Measurements from ENCODE around the gene CAND2. TPM values are rescaled to one million over a fixed set of nuclear protein-coding genes. Genes with fewer than 3 reads are reported as not detected.

Gene CAND2
- total RNA-seq, 1 donor from 2014 or later: 76.2 TPM

DNA sequence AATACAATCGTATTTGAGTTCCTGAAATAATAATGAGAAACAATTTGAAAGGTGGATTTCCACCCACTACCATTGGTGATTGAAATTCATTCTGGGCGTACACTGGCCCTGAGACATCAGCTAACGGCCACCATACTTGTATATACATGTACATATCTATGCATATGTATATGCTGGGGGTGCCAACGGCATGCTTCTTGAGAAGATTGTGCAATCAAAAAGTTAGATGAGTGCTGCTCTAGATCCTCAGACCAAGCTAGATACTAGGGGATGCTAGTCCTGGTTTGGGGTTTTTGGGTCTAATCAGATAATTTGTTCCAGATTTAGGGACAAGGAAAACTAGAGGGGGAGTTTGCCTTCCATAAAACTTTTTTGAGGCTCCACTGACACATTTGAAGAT lies 40.3 kb upstream of the CAND2 start:
- TF ChIP-seq, protein P1, sequence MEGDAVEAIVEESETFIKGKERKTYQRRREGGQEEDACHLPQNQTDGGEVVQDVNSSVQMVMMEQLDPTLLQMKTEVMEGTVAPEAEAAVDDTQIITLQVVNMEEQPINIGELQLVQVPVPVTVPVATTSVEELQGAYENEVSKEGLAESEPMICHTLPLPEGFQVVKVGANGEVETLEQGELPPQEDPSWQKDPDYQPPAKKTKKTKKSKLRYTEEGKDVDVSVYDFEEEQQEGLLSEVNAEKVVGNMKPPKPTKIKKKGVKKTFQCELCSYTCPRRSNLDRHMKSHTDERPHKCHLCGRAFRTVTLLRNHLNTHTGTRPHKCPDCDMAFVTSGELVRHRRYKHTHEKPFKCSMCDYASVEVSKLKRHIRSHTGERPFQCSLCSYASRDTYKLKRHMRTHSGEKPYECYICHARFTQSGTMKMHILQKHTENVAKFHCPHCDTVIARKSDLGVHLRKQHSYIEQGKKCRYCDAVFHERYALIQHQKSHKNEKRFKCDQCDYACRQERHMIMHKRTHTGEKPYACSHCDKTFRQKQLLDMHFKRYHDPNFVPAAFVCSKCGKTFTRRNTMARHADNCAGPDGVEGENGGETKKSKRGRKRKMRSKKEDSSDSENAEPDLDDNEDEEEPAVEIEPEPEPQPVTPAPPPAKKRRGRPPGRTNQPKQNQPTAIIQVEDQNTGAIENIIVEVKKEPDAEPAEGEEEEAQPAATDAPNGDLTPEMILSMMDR (IDR thresholded peaks at IDR 0.05; ENCODE audit: borderline replicate concordance): no peak
- intact Hi-C loops (cut with micrococcal nuclease): no loop called here
- Histone ChIP-seq H3K4me3 (no peak overlapping the region), H3K4me1 (peaks cover 36% of the 10 kb centered on the region), H3K36me3 (no peaks in the 10 kb centered on the region), H3K9me3 (replicated peaks) (no peaks in the 10 kb centered on the region), H3K27me3 (ENCODE audit: low read depth) (no peaks in the 10 kb centered on the region), H3K27ac (replicated peaks) (no peak overlapping the region)
- DNase-seq: no peak

DNA sequence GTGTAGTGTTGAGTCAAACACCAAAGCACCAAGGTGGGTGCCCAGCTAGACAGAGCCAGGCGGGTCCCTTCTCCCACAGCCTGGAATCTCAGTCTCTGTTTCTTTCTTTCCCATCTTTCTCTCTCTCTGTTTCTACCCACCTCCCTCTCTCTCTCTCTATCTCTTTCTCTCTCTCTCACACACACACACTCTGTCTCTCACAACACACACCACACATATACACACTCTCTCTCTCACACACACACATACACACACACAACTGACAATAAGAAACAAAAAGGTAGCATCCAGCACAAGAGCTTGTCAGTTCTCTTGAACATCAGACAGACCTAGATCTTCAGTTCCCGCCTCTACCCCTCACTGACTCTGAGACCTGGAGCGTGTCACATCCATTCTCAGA lies 39.8 kb upstream of the CAND2 start:
- no peak for DNase-seq
- TF ChIP-seq, protein P1 (IDR thresholded peaks at IDR 0.05; ENCODE audit: borderline replicate concordance): no peak
- Histone ChIP-seq H3K4me3 (no peak overlapping the region), H3K27me3 (ENCODE audit: low read depth) (no peaks in the 10 kb centered on the region), H3K27ac (replicated peaks) (no peak overlapping the region), H3K9me3 (replicated peaks) (no peaks in the 10 kb centered on the region), H3K4me1 (peaks cover 32% of the 10 kb centered on the region), H3K36me3 (no peaks in the 10 kb centered on the region)
- intact Hi-C loops (cut with micrococcal nuclease): no loop called here

DNA sequence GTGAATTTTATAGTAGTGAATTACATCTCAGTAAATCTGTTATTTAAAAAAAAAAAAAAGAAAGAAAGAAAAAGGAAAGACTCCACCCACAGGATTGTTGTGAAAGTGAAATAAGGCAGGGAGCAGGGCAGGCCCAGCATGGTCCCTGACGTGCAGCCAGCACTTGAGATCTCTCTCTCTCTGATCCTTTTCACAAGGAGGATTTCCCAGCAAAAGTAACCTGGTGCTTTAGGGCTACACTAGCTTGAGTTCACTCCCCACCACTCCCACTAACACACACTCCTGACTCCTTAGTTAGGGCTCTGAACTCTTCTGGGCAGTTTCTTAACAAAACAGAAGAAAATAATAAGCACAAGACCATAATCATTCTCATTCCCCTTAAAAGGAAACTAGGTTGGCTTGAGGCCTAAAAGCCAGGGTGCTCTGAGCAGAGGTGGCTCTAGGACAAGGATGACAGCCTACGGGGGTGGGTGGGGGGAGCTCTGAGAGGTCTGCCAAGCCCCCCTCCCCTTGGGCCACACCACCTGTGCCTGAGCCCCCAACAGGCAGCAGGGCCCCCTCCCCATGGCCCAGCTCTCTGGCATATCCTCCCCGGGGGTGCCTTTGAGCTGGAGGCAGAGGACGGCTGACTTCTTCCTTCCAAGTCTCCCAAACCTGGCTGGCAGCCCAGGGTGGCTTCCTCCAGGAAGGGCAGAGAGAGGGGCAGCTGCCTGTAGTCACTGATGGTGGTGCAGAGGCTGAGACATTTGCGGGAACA lies 38.3 kb upstream of the CAND2 start:
- H3K27ac ChIP-seq (replicated peaks): peak overlapping the region; percentile 74
- TF ChIP-seq, protein P1 (IDR thresholded peaks at IDR 0.05; ENCODE audit: borderline replicate concordance): no peak
- H3K4me1 ChIP-seq: peaks cover 28% of the 10 kb centered on the region
- intact Hi-C loops (cut with micrococcal nuclease): no loop called here
- H3K4me3 ChIP-seq: no peak overlapping the region
- peak; percentile 34 for DNase-seq
- H3K27me3 ChIP-seq (ENCODE audit: low read depth): no peaks in the 10 kb centered on the region
- H3K9me3 ChIP-seq (replicated peaks): no peaks in the 10 kb centered on the region
- H3K36me3 ChIP-seq: no peaks in the 10 kb centered on the region

DNA sequence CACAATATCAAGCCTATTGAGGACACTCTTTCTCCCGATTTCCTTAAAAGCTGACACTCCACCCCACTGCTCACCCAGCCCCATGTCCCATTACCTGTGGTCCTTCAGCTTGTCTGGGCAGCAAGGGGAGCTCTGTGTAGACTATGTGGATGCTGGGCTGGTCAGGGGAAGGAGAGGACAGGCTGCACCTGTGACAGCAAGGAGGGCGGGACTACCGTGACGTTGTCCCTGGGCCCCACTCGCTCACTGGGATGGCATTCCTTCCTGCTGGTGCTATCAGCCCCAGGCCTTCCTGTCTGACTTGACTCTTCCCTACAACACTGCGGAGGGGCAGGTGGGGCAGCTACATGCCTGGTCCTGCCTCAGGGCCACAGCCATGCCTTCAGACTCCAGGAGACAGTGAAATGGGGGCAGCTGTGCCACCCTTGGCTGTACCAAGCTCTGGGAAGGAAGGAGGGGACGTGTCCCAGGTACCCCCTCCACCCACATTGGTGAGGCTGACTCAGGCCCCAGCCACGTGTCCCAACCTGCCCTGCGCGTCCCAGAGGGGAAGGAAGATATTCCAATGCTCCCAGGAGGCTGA lies 37.3 kb upstream of the CAND2 start, which contains the start of gene TMEM40:
Gene TMEM40 (minus strand): TSS at position 163 of the 583 bp plus-strand sequence. CDS start 9,427 bp downstream, outside the sequence.
- intact Hi-C loops (cut with micrococcal nuclease): no loop called here
- Histone ChIP-seq H3K4me1 (peaks cover 34% of the 10 kb centered on the region), H3K9me3 (replicated peaks) (no peaks in the 10 kb centered on the region), H3K36me3 (no peaks in the 10 kb centered on the region), H3K27me3 (ENCODE audit: low read depth) (no peaks in the 10 kb centered on the region), H3K4me3 (no peak within 1 kb of the TSS), H3K27ac (replicated peaks) (peak within 1 kb of the TSS; percentile 74)
- no peak for DNase-seq
- TF ChIP-seq, protein P1 (IDR thresholded peaks at IDR 0.05; ENCODE audit: borderline replicate concordance): no peak

DNA sequence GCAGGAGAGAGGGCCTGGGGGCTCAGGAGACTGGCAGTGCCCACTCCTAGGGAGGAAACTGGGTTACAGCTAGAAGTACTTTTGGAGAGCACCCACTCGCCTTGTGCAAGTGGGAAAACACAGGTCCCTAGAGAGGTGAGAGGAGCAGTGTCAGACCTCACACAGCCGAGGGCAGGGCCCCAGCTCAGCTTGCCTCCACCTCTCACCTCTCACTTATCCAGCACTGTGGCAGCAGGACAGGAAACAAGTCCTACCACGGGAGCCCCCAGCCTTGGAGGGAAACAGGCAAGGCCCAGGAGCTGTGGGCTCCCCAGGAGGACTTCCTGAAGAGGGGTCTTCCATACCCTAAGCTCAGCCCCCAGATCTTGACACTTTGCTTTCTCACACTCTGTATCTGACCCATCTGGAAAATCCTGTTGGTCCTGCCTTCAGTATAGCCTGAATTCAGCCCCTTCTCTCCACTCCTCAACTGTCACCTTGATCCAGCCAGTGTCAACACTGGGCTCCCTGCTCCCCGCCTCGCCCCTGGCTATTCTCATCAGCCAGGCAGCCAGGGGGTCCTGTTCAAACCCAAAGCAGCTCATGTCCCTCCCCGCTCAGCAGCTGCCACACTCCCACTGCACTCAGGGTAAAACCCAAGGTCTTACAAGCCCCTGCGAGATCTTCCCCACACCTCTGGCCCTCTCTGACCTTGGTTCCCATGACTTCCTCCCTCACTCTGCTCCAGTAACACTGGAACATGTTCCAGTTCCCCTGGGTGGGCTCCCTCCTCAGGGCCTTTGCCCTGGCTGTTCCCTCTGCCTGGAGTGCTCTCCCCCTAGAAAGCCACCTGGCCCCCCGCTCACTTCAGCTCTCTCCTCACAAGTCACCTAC lies 36.6 kb upstream of the CAND2 start:
- TF ChIP-seq, protein P1 (IDR thresholded peaks at IDR 0.05; ENCODE audit: borderline replicate concordance): no peak
- no peaks in the 10 kb centered on the region for H3K27me3 ChIP-seq (ENCODE audit: low read depth)
- no peak overlapping the region for H3K4me3 ChIP-seq
- H3K9me3 ChIP-seq (replicated peaks): no peaks in the 10 kb centered on the region
- intact Hi-C loops (cut with micrococcal nuclease): no loop called here
- no peak overlapping the region for H3K27ac ChIP-seq (replicated peaks)
- H3K4me1 ChIP-seq: peaks cover 34% of the 10 kb centered on the region
- no peaks in the 10 kb centered on the region for H3K36me3 ChIP-seq
- no peak for DNase-seq

Data from left ventricle myocardium inferior (tissue), 1 donor.